C4-2B (cell line): ENCODE measurements around the gene SHROOM3.

Experiments
- CTCF ChIP-seq: fragments of 450-650 bp; conservative IDR thresholded peaks from 2 replicates; pipeline ENCODE4 v1.5.1; 2017; ENCODE audit warnings: mild to moderate bottlenecking
- ZFX ChIP-seq: fragments of 450-650 bp; IDR thresholded peaks from 2 replicates; pipeline ENCODE4 v1.6.1; 2017

DNA sequence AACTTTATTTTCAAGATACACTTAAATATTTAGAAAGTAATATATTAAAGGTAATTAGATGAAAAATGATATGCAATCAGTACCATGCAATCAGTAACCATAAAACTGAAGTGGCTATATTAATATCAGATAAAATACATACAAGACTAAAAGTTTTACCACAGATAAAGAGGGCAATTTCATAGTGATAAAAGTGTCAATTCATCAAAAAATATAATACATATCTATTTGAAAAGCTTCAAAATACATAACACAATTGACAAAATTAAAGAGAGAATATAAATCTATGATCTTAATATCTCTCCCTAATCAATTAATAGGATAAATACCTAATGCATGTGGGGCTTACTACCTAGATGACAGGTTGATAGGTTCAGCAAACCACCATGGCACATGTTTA, 357.4 kb downstream of the SHROOM3 start:
- TF ChIP-seq CTCF (no peak), ZFX (no peak)
